SK-N-MC (cell line): ENCODE results near the gene SH3BGRL.

Source experiments
- DNase-seq: peaks from one replicate; pipeline ENCODE4 v3.0.0-alpha.2; 2011; ENCODE audit warnings: low read depth, low spot score
- H3K27ac ChIP-seq: fragments of 200-600 bp; sonication (generic); 2 replicates; pipeline ENCODE4 v1.5.1; 2016; ENCODE audit warnings: mixed run types
- H3K36me3 ChIP-seq: fragments of 200-600 bp; sonication (generic); 2 replicates; pipeline ENCODE4 v1.6.1; 2017; ENCODE audit warnings: antibody characterized with exemption, low read length, mixed read lengths; ENCODE audit not compliant: insufficient read depth
- H3K4me3 ChIP-seq: fragments of 200-600 bp; sonication (generic); 2 replicates; pipeline ENCODE4 v1.5.1; 2016
- H3K9ac ChIP-seq: fragments of 200-600 bp; sonication (generic); 2 replicates; pipeline ENCODE4 v1.8.0; 2017; ENCODE audit warnings: mixed run types, mixed read lengths; ENCODE audit not compliant: insufficient read length
- H3K9me3 ChIP-seq: fragments of 200-600 bp; sonication (generic); 2 replicates; pipeline ENCODE4 v1.6.1; 2017; ENCODE audit warnings: low read depth, mild to moderate bottlenecking, antibody characterized with exemption, low read length, moderate library complexity, mixed read lengths
- EZH2 ChIP-seq: fragments of 200-600 bp; sonication (generic); IDR thresholded peaks from one replicate; pipeline ENCODE4 v1.6.1; 2017; ENCODE audit warnings: antibody characterized with exemption
- FOXP2 ChIP-seq: optimal IDR thresholded peaks from 2 replicates; pipeline ENCODE3; 2011; ENCODE audit warnings: mild to moderate bottlenecking, moderate library complexity; ENCODE audit not compliant: insufficient read depth; ENCODE audit errors: extremely low read length, control extremely low read depth
- POLR2AphosphoS5 ChIP-seq: IDR thresholded peaks from 2 replicates; pipeline ENCODE4 v1.6.1; 2012; ENCODE audit warnings: mild to moderate bottlenecking, low read depth, low read length, borderline replicate concordance

Gene SH3BGRL

DNA sequence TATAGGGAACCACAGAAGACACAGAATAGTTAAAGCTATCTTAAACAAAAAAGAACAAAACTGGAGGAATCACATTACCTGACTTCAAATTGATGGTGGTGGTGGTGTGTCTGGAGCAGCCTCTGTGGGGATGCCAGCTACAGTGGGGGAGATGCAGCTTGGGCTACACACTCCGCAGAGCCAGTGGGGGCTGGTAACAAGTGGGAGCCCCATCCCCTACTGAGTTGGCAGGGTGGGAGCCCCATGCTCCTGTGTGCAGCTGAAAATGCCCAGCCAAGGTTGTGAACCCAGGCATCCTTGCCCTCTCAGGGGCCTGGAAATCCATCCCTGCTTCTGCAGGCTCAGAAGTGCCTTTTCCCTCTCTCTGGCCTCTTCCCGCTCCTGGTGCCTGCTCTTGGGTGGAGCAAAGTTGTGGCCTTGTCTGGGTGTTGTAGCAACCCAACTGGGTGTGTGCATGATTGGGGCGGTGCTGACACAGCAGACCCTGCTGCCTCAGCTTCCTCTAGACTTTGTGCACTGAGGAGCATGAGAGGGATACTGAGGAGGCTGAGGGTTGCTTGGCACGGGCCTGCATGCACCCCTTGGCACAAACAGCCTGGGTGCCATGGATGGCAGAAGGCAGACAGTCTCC is 38.9 kb downstream of the SH3BGRL start:
- no peak for DNase-seq

DNA sequence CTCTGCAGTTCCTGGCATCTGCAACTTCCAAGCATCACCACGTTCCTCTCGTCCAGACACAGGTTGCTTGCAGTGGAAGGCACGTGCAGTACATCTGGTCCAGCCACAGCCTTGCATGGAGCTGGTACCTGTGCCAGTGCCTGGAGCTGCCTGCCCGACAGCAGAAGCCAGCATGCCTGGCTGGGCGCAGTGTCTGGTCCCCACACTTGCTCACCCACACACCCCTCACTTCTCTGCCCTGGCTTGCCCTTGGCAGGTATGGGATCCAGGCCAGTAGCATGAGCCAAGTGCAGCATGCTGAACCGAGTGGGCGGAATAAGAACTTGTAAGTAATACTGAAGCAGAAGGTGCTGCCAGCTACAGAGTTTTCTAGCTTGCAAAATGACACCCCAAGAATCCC is 39.9 kb downstream of the SH3BGRL start:
- H3K36me3 ChIP-seq: no peaks in the 10 kb centered on the region; the same call in 1 of the 2 replicates
- no peak overlapping the region for H3K27ac ChIP-seq
- TF ChIP-seq POLR2AphosphoS5 (no peak), FOXP2 (no peak), EZH2 (no peak)
- H3K9ac ChIP-seq: no peak overlapping the region
- DNase-seq: no peak
- no peak overlapping the region for H3K4me3 ChIP-seq
- H3K9me3 ChIP-seq: no peaks in the 10 kb centered on the region

More for the DNA sequence above, 38.9 kb downstream of the SH3BGRL start:
- no peaks in the 10 kb centered on the region; the same call in 1 of the 2 replicates for H3K36me3 ChIP-seq
- no peak overlapping the region for H3K27ac ChIP-seq
- no peaks in the 10 kb centered on the region for H3K9me3 ChIP-seq
- TF ChIP-seq EZH2 (no peak), FOXP2 (no peak), POLR2AphosphoS5 (no peak)
- no peak overlapping the region for H3K4me3 ChIP-seq
- H3K9ac ChIP-seq: no peak overlapping the region

DNA sequence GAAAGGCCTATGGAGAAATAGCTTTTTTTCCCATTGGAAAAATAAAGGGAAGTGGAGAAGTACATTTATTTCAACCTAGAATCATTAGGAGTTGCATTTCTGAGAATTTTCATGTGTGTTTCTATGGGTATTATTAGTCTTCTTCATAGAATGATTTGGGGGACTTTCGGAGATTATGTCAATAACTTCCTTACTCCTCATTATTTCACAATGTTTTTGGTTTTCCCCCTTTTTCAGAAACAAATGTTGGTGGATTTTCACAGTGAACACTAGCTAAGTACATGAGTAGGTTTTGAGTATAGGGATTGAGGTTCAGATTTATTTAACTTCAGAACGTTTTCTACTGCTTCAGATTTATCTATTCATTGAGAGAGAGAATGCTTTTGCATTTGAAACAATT is 54.0 kb downstream of the SH3BGRL start:
- Histone ChIP-seq H3K4me3 (no peak overlapping the region), H3K9me3 (no peaks in the 10 kb centered on the region), H3K36me3 (no peaks in the 10 kb centered on the region), H3K9ac (no peak overlapping the region), H3K27ac (no peak overlapping the region)
- TF ChIP-seq POLR2AphosphoS5 (no peak), FOXP2 (no peak), EZH2 (no peak)
- DNase-seq: no peak

DNA sequence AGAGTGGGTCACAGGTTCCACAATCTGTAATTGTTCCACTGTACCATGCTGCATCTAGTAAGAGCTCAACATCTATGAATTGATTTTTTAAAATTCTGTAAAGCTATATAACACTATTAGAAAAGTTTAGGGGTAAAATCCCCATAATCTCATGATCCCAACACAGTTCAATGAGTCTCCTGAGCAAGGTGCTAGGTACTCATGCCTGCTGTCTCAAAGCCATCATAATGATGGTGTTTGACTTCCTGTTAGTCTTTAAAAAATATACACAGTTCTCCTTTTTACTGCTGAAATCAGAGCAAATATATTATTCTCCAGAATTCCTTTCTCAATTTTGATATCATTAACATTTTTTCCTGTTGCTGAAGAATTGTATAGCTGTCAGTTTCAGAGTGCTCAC is 55.9 kb downstream of the SH3BGRL start:
- no peak for TF ChIP-seq POLR2AphosphoS5
- H3K9me3 ChIP-seq: no peaks in the 10 kb centered on the region

DNA sequence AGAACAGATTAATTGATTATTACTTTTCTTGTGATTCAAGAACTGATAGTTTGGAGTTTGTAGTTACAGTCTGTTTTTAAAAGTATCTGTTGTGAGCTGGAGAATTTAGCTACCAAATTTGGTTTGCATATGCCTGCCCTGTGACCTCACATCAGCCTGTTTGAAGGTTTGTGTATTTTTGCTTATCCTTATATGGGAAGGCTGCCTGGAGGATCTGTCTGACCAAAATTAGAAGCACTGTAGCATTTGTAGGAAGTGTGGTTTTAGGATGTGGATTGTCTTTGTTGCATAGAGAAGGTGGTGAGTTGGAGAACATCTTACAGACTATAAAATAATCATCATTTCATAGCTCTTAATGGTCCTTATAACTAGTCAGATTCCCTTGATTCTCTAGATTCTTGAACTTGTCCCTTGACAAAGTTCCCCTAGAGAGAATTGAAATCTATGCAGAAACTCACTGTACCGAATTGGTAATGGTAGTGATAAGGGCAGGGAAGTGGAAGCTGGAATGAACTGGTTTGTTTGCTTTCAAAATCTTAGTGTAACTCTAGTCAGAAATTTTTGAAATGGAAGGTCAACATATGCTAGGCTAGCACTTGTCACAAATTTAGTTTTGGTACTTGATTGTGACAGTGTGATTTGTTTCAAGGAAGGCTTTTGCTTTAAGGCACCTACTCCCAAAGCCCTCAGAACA is 57.3 kb downstream of the SH3BGRL start:
- no peak for DNase-seq
- Histone ChIP-seq H3K4me3 (no peak overlapping the region), H3K9me3 (no peaks in the 10 kb centered on the region), H3K36me3 (no peaks in the 10 kb centered on the region), H3K9ac (no peak overlapping the region), H3K27ac (no peak overlapping the region)
- TF ChIP-seq FOXP2 (no peak), EZH2 (no peak), POLR2AphosphoS5 (no peak)

More for the DNA sequence above, 55.9 kb downstream of the SH3BGRL start:
- no peak overlapping the region for H3K27ac ChIP-seq
- no peak overlapping the region for H3K4me3 ChIP-seq
- H3K36me3 ChIP-seq: no peaks in the 10 kb centered on the region
- no peak overlapping the region for H3K9ac ChIP-seq
- DNase-seq: no peak

DNA sequence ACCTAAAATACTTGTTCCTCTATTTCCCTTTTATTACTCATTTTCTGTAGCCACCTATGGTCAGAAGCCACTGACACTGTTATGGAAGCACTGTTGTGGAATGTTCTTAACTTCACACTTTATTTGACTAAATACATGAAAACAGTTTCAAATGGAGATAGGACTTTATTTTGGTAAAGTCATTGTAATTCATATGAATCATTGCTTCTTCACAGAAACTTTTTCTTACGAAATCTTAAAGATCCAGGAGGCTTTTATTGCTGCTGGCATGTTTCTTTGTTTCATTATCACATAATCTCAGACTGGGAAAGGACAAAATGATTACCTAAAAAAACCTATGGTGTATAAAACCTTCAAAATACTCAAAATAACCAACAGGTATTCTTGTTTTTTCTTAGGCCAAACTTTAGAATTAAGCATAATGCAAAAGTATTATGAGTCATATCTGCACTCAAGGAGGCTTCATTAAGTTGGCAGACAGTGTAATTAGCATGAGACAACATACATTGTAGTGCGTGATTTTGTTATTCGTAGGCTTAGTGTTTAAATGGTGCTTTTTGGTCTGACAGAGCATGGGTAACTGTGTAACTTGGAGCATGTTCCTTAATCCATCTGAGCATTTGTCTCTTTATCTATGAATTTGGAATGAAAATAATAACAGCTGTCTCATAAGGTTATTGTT is 58.0 kb downstream of the SH3BGRL start:
- Histone ChIP-seq H3K9ac (no peak overlapping the region), H3K36me3 (no peaks in the 10 kb centered on the region), H3K27ac (no peak overlapping the region), H3K4me3 (no peak overlapping the region), H3K9me3 (no peaks in the 10 kb centered on the region)
- TF ChIP-seq FOXP2 (no peak), POLR2AphosphoS5 (no peak)
- no peak for DNase-seq

DNA sequence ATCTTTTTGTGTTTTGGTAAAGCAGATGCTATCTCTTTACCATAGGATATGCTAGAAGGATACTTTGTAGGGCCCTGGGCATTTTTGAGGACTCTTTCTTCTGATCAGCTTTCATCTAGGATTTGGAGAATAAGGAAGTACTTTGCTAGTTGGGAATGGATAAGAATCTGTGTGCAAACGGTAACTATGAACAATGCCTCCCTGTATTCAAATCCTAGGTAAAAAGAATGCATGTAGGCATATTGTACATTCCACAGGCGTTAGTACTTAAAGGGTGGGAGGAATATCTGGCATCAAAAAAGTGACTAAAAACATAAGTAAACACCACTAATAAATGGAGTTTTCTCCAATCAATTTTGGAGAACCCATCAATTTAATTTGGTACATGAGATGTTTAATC is 59.7 kb downstream of the SH3BGRL start:
- Histone ChIP-seq H3K36me3 (no peaks in the 10 kb centered on the region), H3K27ac (no peak overlapping the region), H3K9me3 (no peaks in the 10 kb centered on the region), H3K4me3 (no peak overlapping the region), H3K9ac (no peak overlapping the region)
- no peak for TF ChIP-seq EZH2
- no peak for TF ChIP-seq FOXP2
- no peak for TF ChIP-seq POLR2AphosphoS5
- no peak for DNase-seq

DNA sequence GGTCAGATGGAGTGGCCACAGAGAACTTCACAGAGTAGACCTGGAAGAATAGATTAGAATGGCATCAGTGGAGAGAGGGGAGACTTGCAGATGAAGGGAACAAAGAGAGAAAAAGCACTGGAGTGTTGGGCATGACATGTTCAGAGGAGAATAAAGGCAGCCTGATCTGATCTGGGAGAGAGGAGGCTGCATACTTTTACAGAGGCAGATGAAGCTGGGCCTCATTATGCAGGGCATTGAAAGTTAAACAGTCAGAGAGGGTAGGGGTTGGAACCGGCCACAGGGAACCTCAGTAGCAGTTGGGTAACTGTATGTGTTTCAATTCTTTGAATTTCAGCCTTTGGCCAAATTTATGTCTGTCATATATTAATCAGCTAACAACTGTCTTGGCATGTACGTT is 61.2 kb downstream of the SH3BGRL start:
- H3K36me3 ChIP-seq: no peaks in the 10 kb centered on the region
- H3K9me3 ChIP-seq: no peaks in the 10 kb centered on the region
- TF ChIP-seq POLR2AphosphoS5: no peak
- no peak for TF ChIP-seq FOXP2
- TF ChIP-seq EZH2: no peak
- no peak overlapping the region for H3K9ac ChIP-seq
- DNase-seq: no peak
- H3K27ac ChIP-seq: no peak overlapping the region
- H3K4me3 ChIP-seq: no peak overlapping the region
